Measurements from ENCODE around the gene MTX1. TPM values are rescaled to one million over a fixed set of nuclear protein-coding genes. Genes with fewer than 3 reads are reported as not detected.
"Not testable (repeated sequence)": the region's sequence is repeated elsewhere in the genome, so short reads cannot be mapped to it uniquely, and the experiment has no call there.

The MTX1 gene
- total and polyA plus RNA-seq, 9 of the 15 experiments (the other 6 are each of a cell fraction or from before 2014, with no cell fraction given) = 29.1 to 98.4 (median 66.9) TPM

GRCh38 chr1:155211381-155212050 is 3.0 kb downstream of the MTX1 start:
- H3K4me2 ChIP-seq (ENCODE audit: insufficient read depth, low read length); H4K20me1 ChIP-seq (replicated peaks; ENCODE audit: control insufficient read depth, insufficient read depth, low read length); H3K27me3 ChIP-seq (ENCODE audit: control insufficient read depth in 2 of 2, insufficient read depth in 2 of 2, low read length in 2 of 2); DNase-seq (ENCODE audit: extremely low read depth in 1 of 4, low spot score in 3 of 4); FAIRE-seq; H3K27ac ChIP-seq (ENCODE audit: extremely low read depth, low read depth, low read length); POLR2A ChIA-PET; in situ Hi-C loops (cut with MboI); H3K4me3 ChIP-seq; H2AFZ ChIP-seq (ENCODE audit: low read depth, low read length); H3K9ac ChIP-seq (ENCODE audit: insufficient read depth in 1 of 2, low read depth in 2 of 2, low read length in 2 of 2); ATAC-seq; H3K9me3 ChIP-seq (replicated peaks; ENCODE audit: control insufficient read depth, insufficient read depth, low read depth, low read length); intact Hi-C loops (cut with micrococcal nuclease); H3K9me1 ChIP-seq (ENCODE audit: control insufficient read depth, insufficient read depth, low read length); BruUV-seq (replicated peaks); CTCF ChIA-PET (ENCODE audit: low intra/inter-chr PET ratio): not testable (repeated sequence)
- peaks cover 22% of the 10 kb centered on the region; the same call in 2 of the 3 replicates for H3K36me3 ChIP-seq (ENCODE audit: control insufficient read depth, insufficient read depth, low read length)
- peaks cover 19 to 28% of the 10 kb centered on the region in 2 experiments for H3K4me1 ChIP-seq (replicated peaks in 1 of 2; ENCODE audit: control insufficient read depth in 2 of 2, insufficient read depth in 2 of 2, low read length in 2 of 2)
- WGBS (ENCODE audit: insufficient coverage, low coverage, missing lambda C conversion rate) = 85% methylated on average over 9 of the region's 13 CpGs
- H3K79me2 ChIP-seq (ENCODE audit: control insufficient read depth, insufficient read depth, low read length) = peaks cover 18% of the 10 kb centered on the region

GRCh38 chr1:155212051-155212440 is 3.6 kb downstream of the MTX1 start:
- Histone ChIP-seq H3K36me3 (ENCODE audit: control insufficient read depth, insufficient read depth, low read length) (peaks cover 22% of the 10 kb centered on the region; the same call in 2 of the 3 replicates), H3K79me2 (ENCODE audit: control insufficient read depth, insufficient read depth, low read length) (peaks cover 18% of the 10 kb centered on the region), H3K4me1 (replicated peaks in 1 of 2; ENCODE audit: control insufficient read depth in 2 of 2, insufficient read depth in 2 of 2, low read length in 2 of 2) (peaks cover 16 to 24% of the 10 kb centered on the region in 2 experiments)
- ATAC-seq; H3K9ac ChIP-seq (ENCODE audit: insufficient read depth in 1 of 2, low read depth in 2 of 2, low read length in 2 of 2); H3K27me3 ChIP-seq (ENCODE audit: control insufficient read depth in 2 of 2, insufficient read depth in 2 of 2, low read length in 2 of 2); H3K4me3 ChIP-seq; in situ Hi-C loops (cut with MboI); POLR2A ChIA-PET; H4K20me1 ChIP-seq (replicated peaks; ENCODE audit: control insufficient read depth, insufficient read depth, low read length); CTCF ChIA-PET (ENCODE audit: low intra/inter-chr PET ratio); H3K9me3 ChIP-seq (replicated peaks; ENCODE audit: control insufficient read depth, insufficient read depth, low read depth, low read length); DNase-seq (ENCODE audit: extremely low read depth in 1 of 4, low spot score in 3 of 4); BruUV-seq (replicated peaks); FAIRE-seq; H2AFZ ChIP-seq (ENCODE audit: low read depth, low read length); intact Hi-C loops (cut with micrococcal nuclease); H3K9me1 ChIP-seq (ENCODE audit: control insufficient read depth, insufficient read depth, low read length); H3K27ac ChIP-seq (ENCODE audit: extremely low read depth, low read depth, low read length); H3K4me2 ChIP-seq (ENCODE audit: insufficient read depth, low read length): not testable (repeated sequence)
- 78% methylated on average over 5 of the region's 7 CpGs for WGBS (ENCODE audit: insufficient coverage, low coverage, missing lambda C conversion rate)

GRCh38 chr1:155214702-155215101 is 6.2 kb downstream of the MTX1 start:
- H3K27me3 ChIP-seq (ENCODE audit: control insufficient read depth in 2 of 2, insufficient read depth in 2 of 2, low read length in 2 of 2); ATAC-seq; CTCF ChIA-PET (ENCODE audit: low intra/inter-chr PET ratio); H3K4me3 ChIP-seq; H3K4me2 ChIP-seq (ENCODE audit: insufficient read depth, low read length); H3K79me2 ChIP-seq (ENCODE audit: control insufficient read depth, insufficient read depth, low read length); FAIRE-seq; H4K20me1 ChIP-seq (replicated peaks; ENCODE audit: control insufficient read depth, insufficient read depth, low read length); BruUV-seq (replicated peaks); intact Hi-C loops (cut with micrococcal nuclease); in situ Hi-C loops (cut with MboI); H3K9me3 ChIP-seq (replicated peaks; ENCODE audit: control insufficient read depth, insufficient read depth, low read depth, low read length); H3K9ac ChIP-seq (ENCODE audit: insufficient read depth in 1 of 2, low read depth in 2 of 2, low read length in 2 of 2); H3K27ac ChIP-seq (ENCODE audit: extremely low read depth, low read depth, low read length); H3K9me1 ChIP-seq (ENCODE audit: control insufficient read depth, insufficient read depth, low read length); H2AFZ ChIP-seq (ENCODE audit: low read depth, low read length); DNase-seq (ENCODE audit: extremely low read depth in 1 of 4, low spot score in 3 of 4); POLR2A ChIA-PET: not testable (repeated sequence)
- Histone ChIP-seq H3K4me1 (replicated peaks in 1 of 2; ENCODE audit: control insufficient read depth in 2 of 2, insufficient read depth in 2 of 2, low read length in 2 of 2) (peaks cover 3 to 10% of the 10 kb centered on the region in 2 experiments; a peak in 3 of 5 replicates), H3K36me3 (ENCODE audit: control insufficient read depth, insufficient read depth, low read length) (peaks cover 19% of the 10 kb centered on the region; the same call in 2 of the 3 replicates)
- WGBS (ENCODE audit: insufficient coverage, low coverage, missing lambda C conversion rate) = 68% methylated on average over 6 of the region's 10 CpGs

Measured in K562 (cell line).